Activated CD4-positive, alpha-beta T cell treated with anti-CD3 and anti-CD28 coated beads for 36 hours (primary cell): ENCODE results near the gene MYBPC2. TPM values are rescaled to one million over a fixed set of nuclear protein-coding genes. Genes with fewer than 3 reads are reported as not detected.

ENCODE experiments used
- ATAC-seq: fragments of 200-7000 bp; cut with Tn5 transposase; one replicate; pipeline ENCODE4 v1.10.0; 2021; ENCODE audit warnings: mild to moderate bottlenecking, moderate library complexity
- CTCF ChIA-PET: fragments of 350-600 bp; sonication (Branson Sonifier 250); formaldehyde crosslinking; loops from one replicate; lab custom pipeline; 2021; ENCODE audit warnings: antibody characterized with exemption; lab: Charles Lee
- POLR2A ChIA-PET: fragments of 350-600 bp; sonication (Branson Sonifier 250); formaldehyde crosslinking; loops from one replicate; lab custom pipeline; 2021; ENCODE audit warnings: antibody characterized with exemption, inconsistent platforms; lab: Charles Lee
- DNase-seq: peaks from one replicate; pipeline ENCODE4 v3.0.0-alpha.2; 2020
- H3K27ac Mint-ChIP-seq: one replicate; pipeline ENCODE4 v1.8.0; 2021; ENCODE audit warnings: mixed read lengths
- H3K27me3 Mint-ChIP-seq: one replicate; pipeline ENCODE4 v1.8.0; 2021; ENCODE audit warnings: mixed read lengths
- H3K36me3 Mint-ChIP-seq: one replicate; pipeline ENCODE4 v1.8.0; 2021; ENCODE audit warnings: low read depth, mixed read lengths
- H3K4me1 Mint-ChIP-seq: one replicate; pipeline ENCODE4 v1.8.0; 2021; ENCODE audit warnings: mixed read lengths
- H3K4me3 Mint-ChIP-seq: one replicate; pipeline ENCODE4 v1.8.0; 2021; ENCODE audit warnings: mild to moderate bottlenecking, moderate library complexity, mixed read lengths
- H3K9me3 Mint-ChIP-seq: one replicate; pipeline ENCODE4 v1.8.0; 2021; ENCODE audit warnings: low read depth, mixed read lengths
- intact Hi-C, 2 experiments: fragments of 100-400 bp; cut with DNase I in 1 of 2; cut with micrococcal nuclease in 1 of 2; formaldehyde crosslinking; loops; one replicate each; pipeline versions ENCODE4 v1.14.2 to v1.15.1; 2022 to 2024; cut with DNase I, micrococcal nuclease
- total RNA-seq, 2 experiments: library from RNA; stranded (reverse); gene quantifications; one replicate each; pipeline ENCODE4 v1.2.3, GENCODE V29; 2021

MYBPC2 gene
- total RNA-seq, 2 experiments from 2014 or later, result 0.14 to 0.30 TPM

GRCh38 chr19:50495020-50495531 is 62.4 kb downstream of the MYBPC2 start:
- Mint-ChIP-seq H3K9me3 (no peaks in the 10 kb centered on the region), H3K27me3 (no peaks in the 10 kb centered on the region), H3K36me3 (no peaks in the 10 kb centered on the region), H3K4me1 (peaks cover 22% of the 10 kb centered on the region), H3K4me3 (no peak overlapping the region), H3K27ac (no peak overlapping the region)
- intact Hi-C loops, result no loop called here
- ChIA-PET POLR2A (interaction anchor here (0.6 kb wide), 1 partner anchor 10 kb away, joined by 8 read pairs; no protein-coding TSS in a partner anchor), CTCF (no interaction called here)
- ATAC-seq, result no peak
- no peak for DNase-seq

DNA sequence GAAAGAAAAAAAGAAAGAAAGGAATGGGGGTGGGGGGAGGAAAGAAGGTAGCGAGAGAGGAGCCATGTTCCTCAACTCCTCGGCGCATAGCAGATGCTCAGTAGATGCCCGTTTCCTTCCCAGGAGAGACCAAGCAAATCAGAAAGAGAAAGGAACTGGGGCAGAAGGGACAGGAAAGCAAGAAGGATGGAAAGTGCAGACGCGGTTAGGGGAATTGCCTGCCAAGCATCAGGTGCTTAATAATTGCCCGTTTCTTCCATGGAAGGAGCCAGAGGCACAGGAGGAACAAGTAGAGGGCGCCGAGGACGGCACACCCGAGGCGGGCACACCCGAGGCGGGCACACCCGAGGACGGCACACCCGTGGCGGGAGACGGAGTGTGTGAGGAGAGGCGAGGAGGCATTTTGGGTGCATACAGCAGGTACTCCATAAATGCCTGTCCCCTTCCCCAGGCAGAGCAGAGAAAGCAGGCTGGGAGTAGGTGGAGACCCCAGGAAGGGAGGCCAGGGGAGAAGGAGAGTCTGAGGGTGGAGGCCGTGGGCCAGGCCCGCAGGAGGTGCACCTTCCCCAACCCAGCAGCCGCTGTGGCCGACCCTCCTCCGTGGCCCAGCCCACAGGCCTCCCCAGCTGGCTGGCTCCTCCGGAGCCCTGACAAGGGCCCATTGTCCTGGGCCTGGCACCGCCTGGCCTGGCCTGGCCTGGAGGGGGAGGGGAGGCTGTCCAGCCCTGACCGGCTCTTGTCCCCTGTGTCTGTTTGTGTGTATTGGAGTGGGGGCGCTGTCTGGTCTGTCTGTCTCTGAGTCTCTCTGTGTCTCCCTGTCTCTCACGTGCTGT is 63.7 kb downstream of the MYBPC2 start:
- Mint-ChIP-seq H3K27me3 (no peaks in the 10 kb centered on the region), H3K9me3 (no peaks in the 10 kb centered on the region), H3K27ac (no peak overlapping the region), H3K4me1 (peaks cover 11% of the 10 kb centered on the region), H3K36me3 (no peaks in the 10 kb centered on the region), H3K4me3 (no peak overlapping the region)
- CTCF ChIA-PET, result no interaction called here
- POLR2A ChIA-PET, result interaction anchor here (0.6 kb wide), 1 partner anchor 133 kb away, joined by 4 read pairs; no protein-coding TSS in a partner anchor
- intact Hi-C loops, result no loop called here
- no peak for ATAC-seq
- no peak for DNase-seq

DNA sequence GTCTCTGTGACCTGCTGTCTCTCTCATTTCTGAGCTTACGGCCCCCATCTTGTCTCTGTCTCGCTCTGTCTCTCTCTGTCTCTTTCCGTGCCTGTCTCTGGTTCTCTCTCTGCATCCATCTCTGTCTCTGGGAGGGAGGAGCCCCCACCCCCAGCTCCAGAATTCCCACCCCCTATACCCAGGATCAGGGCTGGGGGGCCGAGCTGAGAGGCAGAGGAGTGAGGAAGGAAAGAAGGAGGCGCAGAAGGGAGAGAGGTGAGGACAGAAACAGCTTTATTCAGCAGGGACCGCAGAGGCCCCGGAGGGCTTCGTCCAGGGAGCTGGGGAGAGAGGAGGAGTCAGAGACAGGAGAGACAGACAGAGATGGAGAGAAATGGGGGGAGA is 64.3 kb downstream of the MYBPC2 start:
- ChIA-PET CTCF (no interaction called here), POLR2A (interaction anchor here (0.6 kb wide), 1 partner anchor 134 kb away, joined by 4 read pairs; no protein-coding TSS in a partner anchor)
- H3K9me3 Mint-ChIP-seq, result no peaks in the 10 kb centered on the region
- H3K27ac Mint-ChIP-seq, result no peak overlapping the region
- peaks cover 5% of the 10 kb centered on the region for H3K4me1 Mint-ChIP-seq
- intact Hi-C loops, result no loop called here
- no peak for DNase-seq
- H3K27me3 Mint-ChIP-seq, result no peaks in the 10 kb centered on the region
- no peak for ATAC-seq
- H3K36me3 Mint-ChIP-seq, result no peaks in the 10 kb centered on the region
- H3K4me3 Mint-ChIP-seq, result no peak overlapping the region

DNA sequence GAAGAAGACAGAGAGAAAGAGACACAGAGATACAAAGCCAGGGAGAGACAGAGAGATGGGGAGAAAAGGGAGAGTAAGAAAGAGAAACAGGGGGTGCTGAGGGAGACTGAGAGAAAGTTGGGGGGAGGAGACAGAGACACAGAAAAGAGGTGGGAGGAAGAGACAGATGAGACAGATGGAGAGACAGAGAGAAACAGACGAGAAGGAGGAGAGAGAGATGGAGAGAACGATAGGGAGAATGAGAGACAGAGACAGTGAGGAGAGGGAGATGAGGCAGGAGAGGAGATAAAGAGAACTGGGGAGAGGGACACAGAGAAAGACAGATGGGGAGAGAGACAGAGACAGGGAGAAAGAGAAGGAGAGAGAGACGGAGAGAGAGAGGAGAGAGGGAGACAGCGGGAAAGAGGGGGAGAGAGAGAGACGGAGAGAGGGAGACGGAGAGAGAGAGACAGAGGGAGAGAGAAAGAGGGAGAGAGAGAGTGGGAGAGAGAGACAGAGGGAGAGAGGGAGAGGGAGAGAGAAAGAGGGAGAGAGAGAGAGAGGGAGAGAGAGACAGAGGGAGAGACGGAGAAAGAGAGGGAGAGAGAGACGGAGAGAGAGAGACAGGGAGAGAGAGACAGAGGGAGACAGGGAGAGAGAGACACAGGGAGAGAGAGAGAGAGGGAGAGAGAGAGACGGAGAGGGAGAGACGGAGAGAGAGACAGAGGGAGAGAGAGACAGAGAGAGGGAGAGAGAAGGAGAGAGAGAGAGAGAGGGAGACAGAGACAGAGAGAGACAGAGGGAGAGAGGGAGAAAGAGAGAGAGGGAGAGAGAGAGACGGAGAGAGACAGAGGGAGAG is 65.7 kb downstream of the MYBPC2 start:
- intact Hi-C loops, result no loop called here
- ATAC-seq (no peak), DNase-seq (no peak)
- POLR2A ChIA-PET, result no interaction called here
- Mint-ChIP-seq H3K4me3 (no peak overlapping the region), H3K27ac (no peak overlapping the region), H3K27me3 (no peaks in the 10 kb centered on the region), H3K9me3 (no peaks in the 10 kb centered on the region), H3K36me3 (no peaks in the 10 kb centered on the region), H3K4me1 (no peaks in the 10 kb centered on the region)
- CTCF ChIA-PET, result no interaction called here

- intact Hi-C loops, result no loop called here
- CTCF ChIA-PET, result interaction anchor here (0.6 kb wide), 1 partner anchor 37 kb away, joined by 3 read pairs; no protein-coding TSS in a partner anchor
- DNase-seq (peak; percentile 55), ATAC-seq (peak; percentile 61)
- Mint-ChIP-seq H3K36me3 (no peaks in the 10 kb centered on the region), H3K27me3 (no peaks in the 10 kb centered on the region), H3K9me3 (no peaks in the 10 kb centered on the region), H3K4me1 (no peaks in the 10 kb centered on the region), H3K27ac (no peak overlapping the region), H3K4me3 (no peak overlapping the region)
- POLR2A ChIA-PET, result no interaction called here
These were observed 67.5 kb downstream of the MYBPC2 start for GRCh38 chr19:50500060-50500752.

DNA sequence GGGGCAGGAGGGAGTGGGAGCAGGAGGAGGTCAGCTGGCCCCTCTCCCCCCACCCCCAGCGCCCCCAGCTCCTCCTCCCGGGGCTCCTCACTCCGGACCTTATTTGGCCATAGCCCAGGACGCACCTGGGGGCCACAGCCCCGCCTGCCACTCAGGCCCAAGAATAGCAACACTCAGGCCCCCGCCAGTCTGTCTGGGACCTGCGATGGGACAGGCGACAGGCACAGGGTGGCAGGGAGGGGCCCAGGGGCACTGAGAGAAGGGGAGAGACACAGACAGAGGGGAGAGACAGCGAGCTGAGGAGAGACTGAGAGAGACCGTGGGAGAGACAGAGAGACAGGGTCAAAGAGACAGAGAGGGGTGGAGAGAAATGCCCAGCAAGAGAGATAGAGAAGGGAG is 68.1 kb downstream of the MYBPC2 start:
- H3K4me3 Mint-ChIP-seq, result no peak overlapping the region
- peaks cover 3% of the 10 kb centered on the region for H3K36me3 Mint-ChIP-seq
- no peaks in the 10 kb centered on the region for H3K9me3 Mint-ChIP-seq
- no peak for DNase-seq
- intact Hi-C loops, result no loop called here
- CTCF ChIA-PET, result interaction anchor here (0.6 kb wide), 1 partner anchor 36 kb away, joined by 3 read pairs; no protein-coding TSS in a partner anchor
- no peaks in the 10 kb centered on the region for H3K27me3 Mint-ChIP-seq
- ATAC-seq, result no peak
- POLR2A ChIA-PET, result no interaction called here
- no peak overlapping the region for H3K27ac Mint-ChIP-seq
- H3K4me1 Mint-ChIP-seq, result no peaks in the 10 kb centered on the region

DNA sequence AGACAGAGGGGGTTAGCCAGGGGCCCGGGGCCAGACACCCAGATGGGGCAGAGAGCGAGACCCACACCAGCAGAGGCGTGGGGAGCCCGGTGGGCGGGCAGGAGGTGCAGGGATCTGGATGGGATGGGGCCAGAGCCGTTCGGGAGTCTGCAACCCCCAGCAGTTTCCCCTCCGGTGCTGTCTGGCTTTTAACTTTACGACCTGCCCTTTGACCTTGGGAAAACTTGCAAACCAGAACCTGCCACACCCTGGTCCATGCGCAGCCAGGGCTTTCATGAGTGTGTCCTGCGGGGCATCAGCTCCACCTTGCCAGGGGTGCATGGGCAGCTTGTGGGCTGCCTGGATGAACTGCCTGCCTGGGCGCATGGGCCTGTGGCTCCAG is 68.5 kb downstream of the MYBPC2 start:
- Mint-ChIP-seq H3K9me3 (no peaks in the 10 kb centered on the region), H3K36me3 (peaks cover 4% of the 10 kb centered on the region), H3K27me3 (no peaks in the 10 kb centered on the region), H3K4me3 (no peak overlapping the region), H3K27ac (no peak overlapping the region), H3K4me1 (no peaks in the 10 kb centered on the region)
- ATAC-seq (no peak), DNase-seq (no peak)
- intact Hi-C loops, result no loop called here
- ChIA-PET CTCF (no interaction called here), POLR2A (no interaction called here)

DNA sequence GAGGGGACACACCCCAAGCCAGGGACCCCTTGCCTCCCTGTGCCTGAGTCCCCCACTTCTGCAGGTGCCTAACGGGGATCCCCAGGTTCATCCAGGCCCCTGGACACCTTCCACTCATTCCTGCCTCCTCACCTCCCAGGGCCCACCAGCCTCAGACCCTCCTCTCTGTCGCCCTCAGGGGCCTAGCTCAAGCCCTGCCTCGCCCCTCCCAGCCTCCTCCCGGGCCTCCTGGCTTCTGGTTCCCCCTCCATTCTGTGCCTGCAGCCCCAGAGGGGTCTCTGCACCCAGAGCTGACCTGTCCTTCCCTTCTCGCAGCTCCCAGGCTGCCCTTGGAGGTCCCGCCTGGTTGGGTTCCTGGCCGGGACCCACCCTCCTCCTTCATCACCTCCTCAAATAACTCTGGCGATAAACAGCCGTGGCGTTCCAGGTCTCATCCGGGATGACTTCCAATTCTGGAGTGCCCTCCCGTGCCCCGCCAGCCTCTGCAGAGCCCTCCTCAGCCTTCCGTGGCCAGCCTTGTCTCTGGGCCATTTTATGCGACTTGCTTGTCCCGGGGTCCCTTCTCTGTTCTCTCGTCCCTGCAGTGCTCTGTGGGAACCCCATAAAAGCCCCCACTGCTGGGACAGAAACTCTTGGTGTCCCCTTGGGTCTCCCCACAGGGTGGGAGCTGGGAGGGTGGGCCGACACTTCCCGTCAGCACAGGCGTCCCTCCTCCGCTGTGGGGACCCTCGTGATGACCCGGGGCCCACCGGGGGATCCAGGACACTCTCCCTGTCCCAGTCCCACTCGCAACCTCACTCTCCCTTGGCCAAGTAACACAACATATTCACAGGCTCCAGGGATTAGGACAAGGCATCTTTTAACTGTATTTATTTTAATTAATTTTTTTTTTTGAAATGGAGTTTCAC is 69.1 kb downstream of the MYBPC2 start:
- intact Hi-C loops, result no loop called here
- no peaks in the 10 kb centered on the region for H3K27me3 Mint-ChIP-seq
- no peak overlapping the region for H3K27ac Mint-ChIP-seq
- DNase-seq (no peak), ATAC-seq (no peak)
- ChIA-PET POLR2A (no interaction called here), CTCF (no interaction called here)
- no peaks in the 10 kb centered on the region for H3K9me3 Mint-ChIP-seq
- H3K4me3 Mint-ChIP-seq, result no peak overlapping the region
- no peaks in the 10 kb centered on the region for H3K4me1 Mint-ChIP-seq
- peaks cover 4% of the 10 kb centered on the region for H3K36me3 Mint-ChIP-seq

GRCh38 chr19:50505856-50506611 is 73.3 kb downstream of the MYBPC2 start:
- ATAC-seq, result no peak
- Mint-ChIP-seq H3K4me3 (no peak overlapping the region), H3K36me3 (peaks cover 6% of the 10 kb centered on the region), H3K9me3 (no peaks in the 10 kb centered on the region), H3K27me3 (no peaks in the 10 kb centered on the region), H3K27ac (no peak overlapping the region), H3K4me1 (peaks cover 6% of the 10 kb centered on the region)
- no peak for DNase-seq
- CTCF ChIA-PET, result no interaction called here
- POLR2A ChIA-PET, result no interaction called here
- intact Hi-C loops, result no loop called here

DNA sequence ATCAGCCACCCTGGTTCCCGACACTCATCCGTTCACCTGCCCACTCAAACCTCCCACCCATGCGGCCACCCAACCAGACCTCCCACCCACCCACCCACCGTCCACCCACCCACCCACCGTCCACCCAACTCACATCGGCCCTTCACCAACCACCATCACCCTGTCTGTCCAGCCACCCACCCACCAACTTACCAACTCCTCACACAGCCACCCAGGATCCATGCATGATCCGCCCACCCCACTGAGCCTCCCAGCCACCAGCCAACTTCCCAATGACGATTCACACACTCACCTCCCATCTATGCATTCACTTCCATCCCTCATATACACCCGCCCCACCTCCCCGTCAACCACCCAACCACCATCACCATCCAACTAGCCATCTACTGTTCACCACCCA is 74.0 kb downstream of the MYBPC2 start:
- intact Hi-C loops, result no loop called here
- peaks cover 11% of the 10 kb centered on the region for H3K4me1 Mint-ChIP-seq
- H3K4me3 Mint-ChIP-seq, result no peak overlapping the region
- H3K36me3 Mint-ChIP-seq, result peaks cover 6% of the 10 kb centered on the region
- no peak for ATAC-seq
- no peaks in the 10 kb centered on the region for H3K27me3 Mint-ChIP-seq
- POLR2A ChIA-PET, result no interaction called here
- no peak overlapping the region for H3K27ac Mint-ChIP-seq
- no peak for DNase-seq
- CTCF ChIA-PET, result no interaction called here
- no peaks in the 10 kb centered on the region for H3K9me3 Mint-ChIP-seq
